ENCODE measurements around the gene MIGA2.

GRCh38 chr9:128986671-128987070 lies 49.8 kb upstream of the MIGA2 start:
- no peak for TF ChIP-seq EZH2 (IDR thresholded peaks at IDR 0.05; ENCODE audit: borderline replicate concordance, insufficient read depth, low read depth, low read length, poor library complexity, severe bottlenecking)
- TF ChIP-seq, protein P1, sequence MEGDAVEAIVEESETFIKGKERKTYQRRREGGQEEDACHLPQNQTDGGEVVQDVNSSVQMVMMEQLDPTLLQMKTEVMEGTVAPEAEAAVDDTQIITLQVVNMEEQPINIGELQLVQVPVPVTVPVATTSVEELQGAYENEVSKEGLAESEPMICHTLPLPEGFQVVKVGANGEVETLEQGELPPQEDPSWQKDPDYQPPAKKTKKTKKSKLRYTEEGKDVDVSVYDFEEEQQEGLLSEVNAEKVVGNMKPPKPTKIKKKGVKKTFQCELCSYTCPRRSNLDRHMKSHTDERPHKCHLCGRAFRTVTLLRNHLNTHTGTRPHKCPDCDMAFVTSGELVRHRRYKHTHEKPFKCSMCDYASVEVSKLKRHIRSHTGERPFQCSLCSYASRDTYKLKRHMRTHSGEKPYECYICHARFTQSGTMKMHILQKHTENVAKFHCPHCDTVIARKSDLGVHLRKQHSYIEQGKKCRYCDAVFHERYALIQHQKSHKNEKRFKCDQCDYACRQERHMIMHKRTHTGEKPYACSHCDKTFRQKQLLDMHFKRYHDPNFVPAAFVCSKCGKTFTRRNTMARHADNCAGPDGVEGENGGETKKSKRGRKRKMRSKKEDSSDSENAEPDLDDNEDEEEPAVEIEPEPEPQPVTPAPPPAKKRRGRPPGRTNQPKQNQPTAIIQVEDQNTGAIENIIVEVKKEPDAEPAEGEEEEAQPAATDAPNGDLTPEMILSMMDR (IDR thresholded peaks at IDR 0.05): no peak

All from B cell (primary cell).